ENCODE measurements around the gene EFNA4. TPM values are rescaled to one million over a fixed set of nuclear protein-coding genes. Genes with fewer than 3 reads are reported as not detected.

The EFNA4 gene
- total RNA-seq, 1 donor from 2014 or later = 11.8 TPM

DNA sequence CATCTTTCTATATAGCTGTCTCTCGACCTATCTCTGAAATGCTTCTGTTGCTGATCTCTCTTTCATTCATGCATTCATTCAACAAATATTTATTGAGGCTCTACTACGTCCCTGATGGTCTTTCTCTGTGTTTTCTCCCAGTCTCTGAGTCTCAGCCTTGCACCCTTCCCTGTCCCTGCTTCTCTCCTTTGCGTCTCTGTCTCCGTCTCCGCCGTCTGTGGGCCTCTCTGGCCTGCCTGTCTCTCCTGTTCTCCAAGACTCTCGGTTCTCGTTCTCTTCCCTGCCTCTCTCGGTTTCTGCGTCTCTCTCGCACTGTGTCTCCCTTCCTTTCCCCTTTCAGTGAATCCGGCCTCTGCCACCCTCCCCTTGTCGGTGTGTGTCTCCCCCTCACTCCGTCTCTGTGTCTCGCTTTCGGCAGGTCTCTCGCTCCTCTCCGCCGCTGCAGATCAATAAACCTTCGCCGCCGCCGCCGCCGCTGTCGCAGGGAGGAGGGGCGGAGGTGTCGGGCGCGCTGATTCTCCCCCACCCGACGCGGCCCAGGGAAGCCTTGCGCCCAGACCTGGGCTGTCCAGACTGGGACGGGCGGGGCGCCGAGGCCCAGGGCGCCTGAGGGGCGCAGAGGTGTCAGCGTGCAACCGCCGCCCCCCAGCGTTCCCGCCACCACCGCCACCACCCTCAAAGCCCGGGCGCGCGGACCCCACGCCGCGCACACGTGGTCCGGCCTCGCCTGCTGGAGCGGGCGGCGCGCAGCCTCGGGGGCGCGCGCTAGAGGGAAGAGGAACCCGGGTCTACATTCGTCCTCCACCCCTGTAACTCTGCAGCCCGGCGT, 18.1 kb downstream of the EFNA4 start:
- Mint-ChIP-seq H3K27ac (ENCODE audit: unreplicated experiment) (no peak overlapping the region), H3K4me3 (ENCODE audit: unreplicated experiment) (peak overlapping the region; percentile 66), H3K36me3 (ENCODE audit: low read depth, unreplicated experiment) (peaks cover 4% of the 10 kb centered on the region), H3K9me3 (ENCODE audit: unreplicated experiment) (no peaks in the 10 kb centered on the region), H3K27me3 (ENCODE audit: low read depth, unreplicated experiment) (peaks cover 38% of the 10 kb centered on the region), H3K4me1 (ENCODE audit: low read depth, unreplicated experiment) (peaks cover 13% of the 10 kb centered on the region)
- Histone ChIP-seq H3K4me2 (ENCODE audit: low read length) (no peak overlapping the region), H3K9me3 (ENCODE audit: insufficient read depth, low read depth, low read length) (no peaks in the 10 kb centered on the region), H3K27ac (ENCODE audit: low read depth, low read length) (no peak overlapping the region), H3K9ac (ENCODE audit: low read length) (no peak overlapping the region), H2AFZ (ENCODE audit: low read depth, low read length) (no peak overlapping the region), H3K4me3 (ENCODE audit: insufficient read depth, low read depth, low read length) (no peak overlapping the region), H3K4me1 (ENCODE audit: insufficient read depth, low read length) (peaks cover 31% of the 10 kb centered on the region), H4K20me1 (ENCODE audit: insufficient read depth, low read length) (peaks cover 13% of the 10 kb centered on the region), H3K27me3 (ENCODE audit: insufficient read depth, low read length) (peaks cover 43% of the 10 kb centered on the region), H3K36me3 (ENCODE audit: insufficient read depth, low read length) (no peaks in the 10 kb centered on the region), H3K79me2 (ENCODE audit: insufficient read depth, low read length) (no peaks in the 10 kb centered on the region)
- FAIRE-seq (no peak), DNase-seq (ENCODE audit: low read depth) (no peak)
- peak; percentile 99 for TF ChIP-seq EZH2 (IDR thresholded peaks at IDR 0.05; ENCODE audit: insufficient read depth, low read length)
- TF ChIP-seq, protein P1, sequence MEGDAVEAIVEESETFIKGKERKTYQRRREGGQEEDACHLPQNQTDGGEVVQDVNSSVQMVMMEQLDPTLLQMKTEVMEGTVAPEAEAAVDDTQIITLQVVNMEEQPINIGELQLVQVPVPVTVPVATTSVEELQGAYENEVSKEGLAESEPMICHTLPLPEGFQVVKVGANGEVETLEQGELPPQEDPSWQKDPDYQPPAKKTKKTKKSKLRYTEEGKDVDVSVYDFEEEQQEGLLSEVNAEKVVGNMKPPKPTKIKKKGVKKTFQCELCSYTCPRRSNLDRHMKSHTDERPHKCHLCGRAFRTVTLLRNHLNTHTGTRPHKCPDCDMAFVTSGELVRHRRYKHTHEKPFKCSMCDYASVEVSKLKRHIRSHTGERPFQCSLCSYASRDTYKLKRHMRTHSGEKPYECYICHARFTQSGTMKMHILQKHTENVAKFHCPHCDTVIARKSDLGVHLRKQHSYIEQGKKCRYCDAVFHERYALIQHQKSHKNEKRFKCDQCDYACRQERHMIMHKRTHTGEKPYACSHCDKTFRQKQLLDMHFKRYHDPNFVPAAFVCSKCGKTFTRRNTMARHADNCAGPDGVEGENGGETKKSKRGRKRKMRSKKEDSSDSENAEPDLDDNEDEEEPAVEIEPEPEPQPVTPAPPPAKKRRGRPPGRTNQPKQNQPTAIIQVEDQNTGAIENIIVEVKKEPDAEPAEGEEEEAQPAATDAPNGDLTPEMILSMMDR (IDR thresholded peaks at IDR 0.05; ENCODE audit: insufficient read depth, low read depth, low read length) = no peak

DNA sequence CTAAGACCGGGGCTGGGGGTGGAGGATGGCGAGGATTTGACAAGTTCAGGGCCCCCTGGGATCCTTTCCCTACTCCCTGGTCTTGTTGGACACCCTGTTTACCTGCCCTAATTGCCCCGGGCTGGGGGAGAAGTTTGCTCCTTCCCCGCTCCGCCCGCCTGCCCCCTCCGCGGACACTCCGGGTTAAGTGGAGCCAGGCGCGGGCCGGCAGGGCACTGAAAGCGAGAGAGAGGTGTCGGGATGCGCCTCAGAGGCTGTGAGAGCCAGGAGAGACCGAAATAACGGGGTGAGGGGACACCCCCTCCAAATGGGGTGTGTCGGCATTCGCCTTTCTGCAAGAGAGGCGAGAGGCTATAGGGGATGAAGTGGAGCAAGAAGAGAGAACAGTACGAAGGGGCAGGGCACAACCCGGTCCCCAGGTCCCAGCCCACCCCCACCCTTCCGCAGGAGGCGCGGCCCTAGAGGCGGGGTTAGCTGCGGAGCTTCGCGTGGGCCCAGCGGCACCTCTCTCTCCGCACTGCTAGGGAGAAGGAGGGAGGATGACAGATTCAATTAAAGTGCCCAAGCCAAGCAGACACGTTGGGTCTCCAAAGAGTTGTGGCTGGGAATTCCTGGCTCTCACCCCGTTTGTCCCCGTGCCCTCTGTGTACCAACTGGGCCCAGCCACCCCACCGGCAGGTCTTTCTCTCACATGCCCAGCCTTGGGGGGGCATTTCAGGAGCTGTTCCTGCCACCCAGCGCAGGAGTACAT, 18.9 kb downstream of the EFNA4 start:
- Mint-ChIP-seq H3K27me3 (ENCODE audit: low read depth, unreplicated experiment) (peaks cover 38% of the 10 kb centered on the region), H3K9me3 (ENCODE audit: unreplicated experiment) (no peaks in the 10 kb centered on the region), H3K4me1 (ENCODE audit: low read depth, unreplicated experiment) (peaks cover 13% of the 10 kb centered on the region), H3K36me3 (ENCODE audit: low read depth, unreplicated experiment) (peaks cover 4% of the 10 kb centered on the region), H3K4me3 (ENCODE audit: unreplicated experiment) (peak overlapping the region; percentile 60), H3K27ac (ENCODE audit: unreplicated experiment) (no peak overlapping the region)
- Histone ChIP-seq H3K9ac (ENCODE audit: low read length) (no peak overlapping the region), H3K4me3 (ENCODE audit: insufficient read depth, low read depth, low read length) (no peak overlapping the region), H3K27me3 (ENCODE audit: insufficient read depth, low read length) (peaks cover 43% of the 10 kb centered on the region), H3K79me2 (ENCODE audit: insufficient read depth, low read length) (no peaks in the 10 kb centered on the region), H3K27ac (ENCODE audit: low read depth, low read length) (no peak overlapping the region), H3K4me2 (ENCODE audit: low read length) (no peak overlapping the region), H3K4me1 (ENCODE audit: insufficient read depth, low read length) (peaks cover 31% of the 10 kb centered on the region), H2AFZ (ENCODE audit: low read depth, low read length) (no peak overlapping the region), H4K20me1 (ENCODE audit: insufficient read depth, low read length) (peaks cover 13% of the 10 kb centered on the region), H3K9me3 (ENCODE audit: insufficient read depth, low read depth, low read length) (no peaks in the 10 kb centered on the region), H3K36me3 (ENCODE audit: insufficient read depth, low read length) (no peaks in the 10 kb centered on the region)
- TF ChIP-seq, protein P1 (IDR thresholded peaks at IDR 0.05; ENCODE audit: insufficient read depth, low read depth, low read length) = no peak
- peak; percentile 100 for TF ChIP-seq EZH2 (IDR thresholded peaks at IDR 0.05; ENCODE audit: insufficient read depth, low read length)
- no peak for DNase-seq (ENCODE audit: low read depth)
- FAIRE-seq = no peak
